K562 (cell line): Measurements from ENCODE around the gene SMARCA4. TPM values are rescaled to one million over a fixed set of nuclear protein-coding genes. Genes with fewer than 3 reads are reported as not detected.
A peak's percentile ranks its signal among the peaks of the same experiment; 100 is the strongest.

ENCODE experiments used
- BACH1 ChIP-seq: fragments of 200-800 bp; sonication (Bioruptor generic); IDR thresholded peaks from 2 replicates; pipeline ENCODE4 v1.6.1; 2016; ENCODE audit warnings: missing genetic modification characterization, missing compliant biosample characterization
- BRD4 ChIP-seq: fragments of 200-600 bp; sonication (generic); IDR thresholded peaks from 2 replicates; pipeline ENCODE4 v1.6.1; 2017; ENCODE audit warnings: inconsistent platforms
- FIP1L1 ChIP-seq: fragments of 200-400 bp; formaldehyde crosslinking; IDR thresholded peaks from 2 replicates; pipeline ENCODE4 v1.6.1; 2018; ENCODE audit warnings: mild to moderate bottlenecking, low read depth, low read length; ENCODE audit not compliant: poor library complexity, severe bottlenecking
- FOXA1 ChIP-seq: fragments of 450-650 bp; IDR thresholded peaks from 2 replicates; pipeline ENCODE4 v1.6.1; 2016; ENCODE audit warnings: mild to moderate bottlenecking, borderline replicate concordance
- FUS ChIP-seq: fragments of 200-400 bp; formaldehyde crosslinking; optimal IDR thresholded peaks from 2 replicates; pipeline ENCODE3; 2017; ENCODE audit warnings: low read depth, low read length
- GABPB1 ChIP-seq: sonication (generic); formaldehyde crosslinking; IDR thresholded peaks from 2 replicates; pipeline ENCODE4 v1.8.0; 2022; ENCODE audit warnings: mild to moderate bottlenecking, missing genetic modification reagents
- KHSRP ChIP-seq: fragments of 450-650 bp; IDR thresholded peaks from 2 replicates; pipeline ENCODE4 v1.6.1; 2017
- NONO ChIP-seq, 2 experiments: fragments of 200-400 bp in 1 of 2; fragments of 450-650 bp in 1 of 2; formaldehyde crosslinking in 1 of 2; IDR thresholded peaks; 2 replicates each; pipeline ENCODE4 v1.6.1; 2017; ENCODE audit warnings: low read depth in 2 of 2, mild to moderate bottlenecking in 2 of 2, moderate library complexity in 2 of 2, low read length in 1 of 2
- RERE ChIP-seq: sonication (generic); formaldehyde crosslinking; IDR thresholded peaks from 2 replicates; pipeline ENCODE4 v1.8.0; 2023; ENCODE audit warnings: missing genetic modification reagents, mild to moderate bottlenecking, borderline replicate concordance
- SRF ChIP-seq, 2 experiments: fragments of 250-450, 450-650 bp in 1 of 2; sonication (Bioruptor Pico) in 1 of 2; sonication (generic) in 1 of 2; formaldehyde crosslinking; IDR thresholded peaks; 2 replicates each; pipeline versions ENCODE4 v1.5.0 to v1.5.1; 2020 to 2022; ENCODE audit warnings: mild to moderate bottlenecking in 1 of 2, missing genetic modification reagents in 1 of 2
- TAL1 ChIP-seq: fragments of 450-650 bp; IDR thresholded peaks from 2 replicates; pipeline ENCODE4 v1.6.1; 2016; ENCODE audit warnings: mild to moderate bottlenecking
- ZBTB17 ChIP-seq: fragments of 450-650 bp; formaldehyde crosslinking; IDR thresholded peaks from 2 replicates; pipeline ENCODE4 v1.4.0; 2020; ENCODE audit warnings: mild to moderate bottlenecking
- ZBTB7A ChIP-seq: IDR thresholded peaks from 2 replicates; pipeline ENCODE4 v1.6.1; 2011; ENCODE audit warnings: low read depth, mild to moderate bottlenecking, low read length, moderate library complexity, borderline replicate concordance; ENCODE audit not compliant: control insufficient read depth
- ZFX ChIP-seq: sonication (generic); formaldehyde crosslinking; IDR thresholded peaks from 2 replicates; pipeline ENCODE4 v1.8.0; 2022; ENCODE audit warnings: mild to moderate bottlenecking, missing genetic modification reagents, moderate library complexity
- ZNF347 ChIP-seq: fragments of 450-650 bp; formaldehyde crosslinking; IDR thresholded peaks from 2 replicates; pipeline ENCODE4 v1.4.0; 2020; ENCODE audit warnings: low read depth, mild to moderate bottlenecking, moderate library complexity
- ZNF436 ChIP-seq: fragments of 250-450, 450-650 bp; sonication (Bioruptor Pico); formaldehyde crosslinking; IDR thresholded peaks from 2 replicates; pipeline ENCODE4 v1.7.0; 2020; ENCODE audit warnings: mild to moderate bottlenecking
- ZZZ3 ChIP-seq: fragments of 450-650 bp; IDR thresholded peaks from 2 replicates; pipeline ENCODE4 v1.6.1; 2016; ENCODE audit warnings: antibody characterized with exemption, mild to moderate bottlenecking, moderate library complexity
- polyA plus RNA-seq, 8 experiments: library from polyadenylated mRNA; depleted of rRNA in 4 of 8; stranded (reverse) in 5 of 8; unstranded in 3 of 8; fragments of >200 nt; fragmentation: Nextera tagmentation in 2 of 8; fragmentation: Illumina TruSeq in 1 of 8; extraction: Ambion mirVana in 2 of 8; extraction: Trizol in 1 of 8; gene quantifications; 2 replicates each; pipeline versions ENCODE4 v1.2.1 to v1.2.3, GENCODE V29; 2011 to 2014; ENCODE audit warnings: inconsistent platforms in 1 of 8, missing spikeins in 1 of 8
- total RNA-seq, 7 experiments: library from RNA; depleted of rRNA in 6 of 7; stranded (reverse); fragments of >200 nt in 6 of 7; fragmentation: Illumina TruSeq in 2 of 7; extraction: Trizol in 2 of 7; gene quantifications; 2 replicates each; pipeline versions ENCODE4 v1.2.1 to v1.2.3, GENCODE V29; 2011 to 2021; ENCODE audit warnings: low replicate concordance in 1 of 7

SMARCA4 gene
- total and polyA plus RNA-seq, 9 of the 15 experiments (the other 6 are each of a cell fraction or from before 2014, with no cell fraction given): 19.3 to 207 (median 52.1) TPM

- TF ChIP-seq BACH1 (tag): no peak
- peak in 1 of 2 experiments; percentile 85; a peak in 1 of 4 replicates for TF ChIP-seq NONO (IDR thresholded peaks at IDR 0.05; ENCODE audit: low read depth in 2 of 2, low read length in 1 of 2)
- TF ChIP-seq FIP1L1: peak; percentile 43
- no peak for TF ChIP-seq KHSRP
- TF ChIP-seq ZBTB7A: no peak
- TF ChIP-seq BRD4: 0 out of 2 replicates have a peak, but pooled peaks have one; percentile 78
- no peak for TF ChIP-seq TAL1
- no peak for TF ChIP-seq ZNF436 (CRISPR knock-in tag)
- no peak for TF ChIP-seq FOXA1
- no peak for TF ChIP-seq RERE (CRISPR knock-in tag)
- no peak for TF ChIP-seq SRF (CRISPR knock-in tag; IDR thresholded peaks at IDR 0.05)
- TF ChIP-seq FUS: no peak
- no peak for TF ChIP-seq ZNF347 (CRISPR knock-in tag)
- TF ChIP-seq ZFX (CRISPR knock-in tag): no peak; the same call in 1 of the 2 replicates
- no peak for TF ChIP-seq ZBTB17 (CRISPR knock-in tag)
- TF ChIP-seq GABPB1 (CRISPR knock-in tag): peak; percentile 58; the same call in 1 of the 2 replicates
- TF ChIP-seq ZZZ3: no peak
Measured at GRCh38 chr19:11089254-11090013, 128.6 kb downstream of the SMARCA4 start, which contains the start of gene LDLR (continued).
